IPS DF 6.9 (cell line): Measurements from ENCODE around the gene TPRN.

ENCODE experiments used
- DNase-seq: peaks from one replicate; pipeline ENCODE4 v3.0.0-alpha.2; 2013; ENCODE audit warnings: low read depth, low spot score
- H3K27ac ChIP-seq: one replicate; pipeline ENCODE4 v1.5.1; 2013; ENCODE audit warnings: low read length, control low read depth
- H3K27me3 ChIP-seq: 2 replicates; pipeline ENCODE4 v1.6.1; 2013; ENCODE audit warnings: mild to moderate bottlenecking, low read length; ENCODE audit not compliant: control insufficient read depth, insufficient read depth
- H3K36me3 ChIP-seq: 2 replicates; pipeline ENCODE4 v1.6.1; 2013; ENCODE audit warnings: low read length; ENCODE audit not compliant: control insufficient read depth, insufficient read depth
- H3K4me1 ChIP-seq: 2 replicates; pipeline ENCODE4 v1.6.1; 2013; ENCODE audit warnings: low read length; ENCODE audit not compliant: control insufficient read depth, insufficient read depth
- H3K4me3 ChIP-seq: 2 replicates; pipeline ENCODE4 v1.5.1; 2013; ENCODE audit warnings: mild to moderate bottlenecking, low read length
- H3K9me3 ChIP-seq: 2 replicates; pipeline ENCODE4 v1.6.1; 2013; ENCODE audit warnings: low read length, inconsistent platforms; ENCODE audit not compliant: control insufficient read depth, insufficient read depth
- WGBS: extraction: QIAGEN DNeasy Blood & Tissue Kit; methylation state at CpG from one replicate; pipeline ENCODE4 v1.1.7; 2013; ENCODE audit warnings: mixed read lengths, missing lambda C conversion rate; ENCODE audit not compliant: insufficient read length, insufficient coverage; 5-methylcytosine and 5-hydroxymethylcytosine counted together

The TPRN gene

DNA sequence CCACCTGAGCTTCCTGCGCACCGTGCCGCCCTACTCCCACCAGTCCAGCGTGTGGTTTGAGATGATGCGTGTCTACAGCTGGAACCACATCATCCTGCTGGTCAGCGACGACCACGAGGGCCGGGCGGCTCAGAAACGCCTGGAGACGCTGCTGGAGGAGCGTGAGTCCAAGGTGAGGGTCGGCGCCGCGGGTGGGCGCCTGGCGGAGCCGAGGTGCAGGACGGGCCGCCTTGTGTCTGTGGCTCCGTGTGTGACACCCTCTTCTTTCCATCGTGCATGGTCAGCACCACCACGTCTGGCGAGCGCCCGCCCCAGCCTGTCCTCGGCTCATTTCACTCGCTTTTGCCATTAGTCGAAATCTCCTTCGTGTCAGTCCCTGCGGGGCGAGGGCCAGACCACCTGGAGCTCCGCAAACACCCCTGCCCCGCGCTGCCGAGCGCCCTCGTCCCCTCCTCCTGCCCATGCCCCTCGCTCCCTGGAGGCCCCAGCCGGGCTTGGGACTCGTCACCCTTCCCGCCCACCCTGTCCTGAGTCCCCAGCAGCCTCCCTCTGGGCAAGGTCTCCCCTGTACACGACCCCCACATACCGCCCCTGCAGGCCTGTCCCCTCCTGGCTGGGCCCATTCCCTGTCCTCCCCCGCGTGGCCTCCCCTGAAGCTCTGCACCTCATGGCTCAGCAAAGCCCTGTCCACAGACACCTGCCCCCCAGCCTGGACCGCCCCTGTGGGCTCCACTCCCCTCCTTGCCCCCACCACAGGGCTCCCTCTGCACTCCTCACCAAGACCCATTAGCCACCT lies 54.6 kb downstream of the TPRN start:
- H3K4me1 ChIP-seq: peaks cover 3% of the 10 kb centered on the region; the same call in 1 of the 2 replicates
- H3K27me3 ChIP-seq: no peaks in the 10 kb centered on the region; the same call in 1 of the 2 replicates
- H3K36me3 ChIP-seq: no peaks in the 10 kb centered on the region
- no CpG with 5 or more reads among the region's 49 CpGs for WGBS
- H3K4me3 ChIP-seq: no peak overlapping the region
- DNase-seq: no peak
- H3K27ac ChIP-seq: no peak overlapping the region
- H3K9me3 ChIP-seq: no peaks in the 10 kb centered on the region

DNA sequence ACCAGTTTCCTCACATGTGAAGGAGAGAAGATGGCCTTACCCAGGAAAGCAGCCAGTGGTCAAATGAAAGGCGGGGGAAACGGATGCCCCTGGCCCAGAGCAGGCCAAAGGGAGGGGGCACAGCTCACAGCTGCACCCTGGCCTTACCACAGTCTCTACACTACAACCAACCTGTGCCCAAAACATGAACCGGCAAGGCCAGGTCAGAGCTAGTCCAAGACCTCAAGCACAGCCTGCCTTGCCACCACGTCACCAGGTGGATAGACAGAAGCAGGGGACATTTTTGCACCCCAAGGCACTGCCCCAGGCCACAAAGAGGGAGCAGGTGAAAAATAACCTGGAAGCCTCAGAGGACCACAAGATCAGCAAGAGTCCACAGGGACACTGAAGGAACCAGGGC lies 57.1 kb downstream of the TPRN start:
- no CpG with 5 or more reads among the region's 4 CpGs for WGBS
- Histone ChIP-seq H3K27me3 (peaks cover 18% of the 10 kb centered on the region), H3K36me3 (no peaks in the 10 kb centered on the region), H3K27ac (no peak overlapping the region), H3K4me1 (peaks cover 7% of the 10 kb centered on the region), H3K9me3 (no peaks in the 10 kb centered on the region), H3K4me3 (no peak overlapping the region)
- DNase-seq: no peak

DNA sequence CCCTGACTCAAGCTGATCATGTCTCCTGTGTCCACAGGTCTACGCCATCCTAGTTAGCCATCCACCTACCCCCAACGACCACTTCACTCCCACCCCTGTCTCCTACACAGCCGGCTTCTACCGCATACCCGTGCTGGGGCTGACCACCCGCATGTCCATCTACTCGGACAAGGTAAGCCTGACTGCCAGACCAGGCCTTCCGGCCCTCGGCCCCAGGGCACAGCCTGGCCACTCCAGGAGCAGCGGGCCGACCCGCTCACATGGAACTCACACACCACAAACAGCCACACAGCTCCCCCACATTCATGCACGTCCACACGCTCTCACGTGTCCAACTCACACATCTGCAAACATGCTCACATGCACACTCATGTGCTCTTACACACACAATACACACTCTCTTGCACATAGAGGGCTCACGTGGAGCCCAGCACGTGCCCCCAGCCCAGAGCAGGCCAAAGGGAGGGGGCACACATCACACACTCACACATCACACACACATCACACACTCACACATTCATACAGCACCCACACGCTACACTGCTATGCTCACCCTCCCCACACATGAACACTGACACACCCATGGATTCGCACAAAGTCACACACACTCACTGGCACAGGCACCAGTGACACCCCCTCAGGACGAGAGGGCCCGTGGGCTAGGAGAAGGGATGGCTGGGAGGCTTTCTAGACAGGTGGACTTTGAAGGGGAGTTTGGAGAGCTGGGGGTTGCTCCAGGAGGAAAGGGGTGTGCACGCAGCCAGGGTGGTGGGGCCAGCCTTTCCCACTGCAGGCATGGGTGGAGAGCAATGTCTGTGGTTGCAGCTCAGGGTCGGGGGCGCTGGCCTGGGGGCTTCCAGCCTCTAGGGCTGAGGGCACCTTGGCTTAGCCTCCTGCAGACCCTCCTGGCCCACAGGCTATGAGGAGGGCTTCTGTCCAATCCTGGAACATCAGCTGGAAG lies 58.3 kb downstream of the TPRN start:
- H3K4me3 ChIP-seq: no peak overlapping the region
- H3K4me1 ChIP-seq: peaks cover 6% of the 10 kb centered on the region
- no peak for DNase-seq
- H3K9me3 ChIP-seq: no peaks in the 10 kb centered on the region
- H3K36me3 ChIP-seq: no peaks in the 10 kb centered on the region
- H3K27me3 ChIP-seq: peaks cover 22% of the 10 kb centered on the region
- no CpG with 5 or more reads among the region's 24 CpGs for WGBS
- no peak overlapping the region for H3K27ac ChIP-seq
